GM21381 (cell line): ENCODE results near the gene ZSCAN16.

Experiments
- ATAC-seq: cut with Tn5 transposase; IDR thresholded peaks from one replicate; pipeline ENCODE4 v1.9.1; 2021; ENCODE audit warnings: mild to moderate bottlenecking, moderate library complexity; ENCODE audit not compliant: unreplicated experiment

The ZSCAN16 gene

DNA sequence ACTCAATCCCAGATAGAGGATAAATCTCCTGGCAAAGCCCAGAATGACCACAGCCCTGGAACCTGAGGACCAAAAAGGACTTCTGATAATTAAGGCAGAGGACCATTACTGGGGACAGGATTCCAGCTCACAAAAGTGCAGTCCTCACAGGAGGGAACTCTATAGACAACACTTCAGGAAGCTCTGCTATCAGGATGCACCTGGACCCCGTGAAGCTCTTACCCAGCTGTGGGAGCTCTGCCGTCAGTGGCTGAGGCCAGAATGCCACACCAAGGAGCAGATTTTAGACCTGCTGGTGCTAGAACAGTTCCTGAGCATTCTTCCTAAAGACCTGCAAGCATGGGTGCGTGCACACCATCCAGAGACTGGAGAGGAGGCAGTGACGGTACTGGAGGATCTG, 992 bp downstream of the ZSCAN16 start:
- ATAC-seq = no peak

GRCh38 chr6:28134015-28134414, 9.6 kb downstream of the ZSCAN16 start:
- ATAC-seq = no peak

DNA sequence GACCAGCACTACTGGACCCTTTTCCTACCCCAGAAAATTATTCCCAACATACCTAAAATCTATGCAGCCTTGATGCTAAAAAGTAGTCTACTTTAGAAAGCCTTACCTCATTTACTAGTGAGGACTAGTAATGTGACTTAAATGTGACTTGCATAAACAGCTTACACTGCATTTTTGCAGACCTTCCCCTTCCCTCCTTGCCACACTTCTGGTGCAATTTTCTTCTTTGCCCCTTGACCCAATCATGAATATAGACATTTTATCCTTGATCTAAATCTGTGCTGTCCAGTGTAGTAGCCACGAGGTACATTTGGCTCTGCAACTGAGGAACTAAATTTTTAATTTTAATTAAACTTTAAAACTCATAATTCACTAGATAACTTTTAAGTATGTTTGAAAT, 10.3 kb downstream of the ZSCAN16 start:
- ATAC-seq = no peak

DNA sequence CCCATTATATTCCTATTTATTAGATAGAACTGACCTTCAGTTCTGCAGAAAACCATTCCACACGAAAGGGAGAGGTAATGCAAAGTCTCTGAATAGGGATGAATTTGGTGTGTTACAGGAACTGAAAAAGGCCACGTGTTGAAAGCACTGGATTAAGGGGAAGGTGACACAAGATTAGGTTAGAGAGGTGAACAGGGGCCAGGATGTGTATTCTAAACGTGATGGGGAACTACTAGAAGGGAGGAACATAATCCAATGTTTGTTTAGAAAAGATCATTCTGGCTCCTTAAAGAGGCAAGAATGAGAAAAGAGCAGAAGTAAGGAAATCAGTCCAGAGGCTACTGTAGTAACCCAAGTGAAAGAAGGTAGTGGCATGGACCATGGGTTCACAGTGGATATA, 11.0 kb downstream of the ZSCAN16 start:
- no peak for ATAC-seq

GRCh38 chr6:28136585-28137504, 12.4 kb downstream of the ZSCAN16 start:
- peak; percentile 60 for ATAC-seq

DNA sequence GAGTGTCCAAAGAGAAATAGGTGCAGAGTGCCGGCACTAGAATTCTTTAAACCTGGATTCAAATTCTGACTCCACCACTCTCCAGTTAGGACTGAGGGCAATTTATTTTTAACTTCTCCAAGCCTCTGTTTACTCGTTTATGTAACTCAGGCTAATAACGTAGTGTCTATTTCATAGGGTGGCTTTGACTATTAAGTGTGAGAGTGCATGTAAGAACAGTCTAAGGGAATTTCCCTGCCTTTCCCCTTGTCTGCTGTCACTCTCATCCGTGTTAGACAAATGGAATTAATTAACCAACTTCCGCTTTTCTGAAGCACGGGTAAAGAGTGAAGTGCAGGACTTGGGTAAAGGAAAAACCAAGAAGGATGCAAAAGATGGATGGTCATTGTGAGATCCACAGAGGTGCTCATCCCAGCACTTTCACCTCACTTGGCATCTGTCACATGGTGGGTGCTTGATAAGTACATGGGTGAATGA, 13.1 kb downstream of the ZSCAN16 start:
- no peak for ATAC-seq

GRCh38 chr6:28139860-28140543, 15.6 kb downstream of the ZSCAN16 start:
- no peak for ATAC-seq

DNA sequence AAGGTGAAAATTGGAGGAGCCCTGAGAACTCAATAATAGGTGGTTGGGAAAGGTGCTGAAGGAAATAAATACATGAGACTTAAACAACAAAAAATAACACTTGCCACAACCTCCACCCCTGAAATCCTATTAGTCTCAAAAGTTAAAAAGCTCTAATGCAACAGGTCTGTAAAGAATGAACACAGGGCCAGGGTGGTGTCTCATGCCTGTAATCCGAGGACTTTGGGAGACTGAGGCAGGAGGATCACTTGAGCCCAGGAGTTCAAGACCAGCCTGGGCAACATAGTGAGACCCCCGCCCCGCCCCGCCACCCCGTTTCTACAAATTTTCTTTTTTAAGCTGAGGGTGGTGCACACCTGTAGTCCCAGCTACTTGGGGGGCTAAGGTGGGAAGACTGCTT, 16.2 kb downstream of the ZSCAN16 start:
- ATAC-seq = no peak

GRCh38 chr6:28141500-28142329, 17.3 kb downstream of the ZSCAN16 start, which contains the start of gene ZKSCAN8:
ZKSCAN8 (plus strand) TSS chr6:28141883; CDS start chr6:28148408, 6,525 bp downstream.
- ATAC-seq = peak; percentile 75

DNA sequence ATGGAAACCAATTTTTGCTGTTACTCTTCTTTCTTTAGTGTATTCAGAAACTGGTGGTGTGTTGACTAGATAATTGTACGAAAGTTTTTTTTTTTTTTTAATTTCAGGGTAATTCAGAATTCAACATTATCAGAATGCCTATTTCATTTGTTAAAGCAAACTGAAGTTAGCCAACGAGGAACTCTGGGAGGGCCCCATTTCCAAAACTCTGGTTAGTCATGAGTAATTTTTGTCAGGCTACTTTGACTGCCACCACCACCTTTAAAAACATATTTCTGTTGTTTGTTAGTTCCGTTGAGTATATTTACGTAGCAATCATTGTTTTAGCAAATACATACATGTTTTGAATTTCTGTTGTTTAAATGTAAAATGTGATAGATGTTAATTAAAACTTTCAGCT, 18.0 kb downstream of the ZSCAN16 start:
- ATAC-seq = no peak

DNA sequence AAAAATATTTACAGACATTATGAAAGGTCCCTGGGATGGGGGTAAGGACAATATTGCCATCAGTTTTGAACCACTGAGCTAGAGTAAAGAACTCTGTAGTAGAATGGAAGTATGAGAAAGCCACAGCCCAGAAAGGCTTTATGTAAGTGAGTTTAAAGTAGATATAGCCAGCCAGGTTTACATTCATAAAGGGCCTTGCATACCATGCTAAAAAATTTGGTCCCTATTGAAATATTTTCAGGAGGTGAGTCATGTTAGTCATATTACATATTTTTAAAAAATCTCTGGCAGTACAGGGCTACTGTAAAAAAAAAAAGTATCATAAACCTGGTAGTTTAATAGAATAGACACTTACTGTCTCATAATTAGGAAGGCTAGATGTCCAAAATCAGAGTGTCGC, 20.8 kb downstream of the ZSCAN16 start:
- no peak for ATAC-seq

DNA sequence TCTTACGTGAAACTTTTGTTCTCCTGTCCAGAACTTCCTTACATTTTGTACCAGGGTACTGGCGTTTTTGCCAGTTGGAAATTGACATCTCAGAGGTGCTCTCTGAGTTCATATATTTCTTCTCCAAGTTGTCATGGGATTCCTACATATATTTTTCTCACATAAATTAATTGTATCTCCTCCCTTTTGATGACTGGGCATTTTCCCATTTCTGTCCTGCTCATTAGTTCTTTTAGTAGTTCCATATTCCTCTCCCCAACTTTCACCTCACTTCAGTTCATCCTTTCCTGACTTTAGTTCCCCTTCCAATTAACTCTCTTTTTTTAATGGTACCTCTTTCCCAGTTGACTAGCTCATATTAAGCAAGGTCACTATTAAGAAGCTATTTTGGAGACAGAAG, 28.1 kb downstream of the ZSCAN16 start:
- ATAC-seq = no peak

DNA sequence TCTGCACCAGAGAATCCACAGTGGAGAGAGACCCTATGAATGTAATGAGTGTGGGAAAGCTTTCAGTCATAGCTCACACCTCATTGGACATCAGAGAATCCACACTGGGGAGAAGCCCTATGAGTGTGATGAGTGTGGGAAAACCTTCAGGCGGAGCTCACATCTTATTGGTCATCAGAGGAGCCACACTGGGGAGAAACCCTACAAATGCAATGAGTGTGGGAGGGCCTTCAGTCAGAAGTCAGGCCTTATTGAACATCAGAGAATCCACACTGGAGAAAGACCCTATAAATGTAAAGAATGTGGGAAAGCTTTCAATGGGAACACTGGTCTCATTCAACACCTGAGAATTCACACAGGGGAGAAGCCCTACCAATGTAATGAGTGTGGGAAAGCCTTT, 29.1 kb downstream of the ZSCAN16 start:
- ATAC-seq = no peak

DNA sequence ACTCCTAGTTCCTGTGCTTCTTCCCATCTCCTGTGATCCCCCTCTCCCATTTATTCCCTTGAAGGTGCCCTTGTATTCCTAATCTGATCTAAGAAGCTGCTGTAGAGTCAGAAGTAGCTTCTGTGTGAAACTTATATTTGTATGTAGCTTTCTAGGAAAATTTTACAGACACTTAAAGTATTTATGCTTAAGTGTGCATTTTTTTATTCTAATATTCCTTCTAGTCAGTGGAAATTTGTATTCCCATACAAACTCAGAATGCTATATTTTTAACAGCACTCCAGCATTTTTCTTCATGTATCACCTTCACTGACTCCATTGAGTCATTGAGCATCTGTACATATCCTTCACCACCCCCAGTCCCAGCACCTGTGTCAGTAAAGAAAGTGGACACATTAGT, 29.9 kb downstream of the ZSCAN16 start:
- no peak for ATAC-seq

DNA sequence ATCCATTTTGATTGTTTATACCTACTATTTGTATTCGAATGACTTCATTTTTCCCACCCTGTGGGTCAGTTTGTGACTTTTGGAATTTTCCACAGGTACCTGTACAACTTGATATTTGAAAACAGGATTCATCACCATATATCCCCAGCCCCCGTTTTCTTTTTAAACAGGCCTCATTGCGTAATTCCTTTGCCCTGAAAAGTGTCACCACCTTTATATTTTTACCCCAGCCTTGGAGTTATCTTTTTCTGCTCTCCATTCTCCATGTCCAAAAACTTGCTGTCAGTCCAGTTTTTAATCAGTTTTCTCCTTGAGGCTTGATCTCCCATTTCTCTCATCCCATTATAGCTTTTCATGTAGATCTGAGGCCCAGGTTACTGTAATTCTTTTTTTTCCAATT, 33.9 kb downstream of the ZSCAN16 start:
- ATAC-seq = no peak

DNA sequence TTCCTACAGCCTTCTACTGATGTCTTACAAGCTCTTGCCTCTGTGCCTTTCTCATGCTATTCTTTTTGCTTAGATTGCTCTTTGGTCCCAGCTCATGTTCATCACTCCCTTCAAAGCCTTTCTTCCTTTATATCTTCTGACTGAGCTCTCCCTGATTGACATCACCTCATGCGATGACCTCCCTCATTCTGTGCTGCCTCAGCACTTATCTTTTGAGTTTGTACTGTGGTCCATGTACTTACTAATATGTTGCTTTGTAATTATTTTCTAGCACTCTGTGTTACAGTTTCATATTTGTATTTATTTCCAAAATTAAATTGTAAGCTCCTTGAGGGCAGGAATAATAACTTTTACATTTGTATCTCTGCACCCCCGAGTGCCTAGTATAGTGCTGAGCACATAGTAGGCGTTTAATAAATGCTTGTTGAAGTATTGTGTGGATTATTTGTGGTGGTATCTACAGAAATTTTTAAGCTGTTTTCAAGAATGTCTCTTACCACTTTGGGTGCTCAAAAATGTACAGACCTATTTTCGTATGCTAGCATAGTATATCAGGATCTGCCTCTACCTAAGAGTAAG, 34.7 kb downstream of the ZSCAN16 start:
- no peak for ATAC-seq

GRCh38 chr6:28160233-28160632, 35.8 kb downstream of the ZSCAN16 start:
- ATAC-seq = no peak

GRCh38 chr6:28161410-28162079, 37.1 kb downstream of the ZSCAN16 start:
- peak; percentile 95 for ATAC-seq

- no peak for ATAC-seq
These were observed 41.2 kb downstream of the ZSCAN16 start for GRCh38 chr6:28165563-28165962.

DNA sequence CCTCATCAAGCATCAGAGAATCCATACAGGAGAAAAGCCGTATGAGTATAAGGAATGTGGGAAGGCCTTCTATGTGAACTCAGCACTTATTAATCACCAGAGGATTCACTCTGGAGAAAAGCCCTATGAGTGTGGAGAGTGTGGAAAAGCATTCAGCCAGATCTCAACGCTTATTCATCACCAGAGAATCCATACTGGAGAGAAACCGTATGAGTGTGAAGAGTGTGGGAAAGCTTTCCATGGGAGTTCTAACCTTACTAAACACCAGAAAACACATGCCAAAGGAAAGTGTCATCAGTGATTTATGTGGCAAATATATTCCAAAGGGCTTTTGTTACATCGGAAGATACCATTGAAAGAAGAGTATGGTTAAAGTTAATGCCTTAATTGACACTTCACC, 42.7 kb downstream of the ZSCAN16 start:
- no peak for ATAC-seq
